K562 (cell line): ENCODE measurements around the gene LEPROT. TPM values are rescaled to one million over a fixed set of nuclear protein-coding genes. Genes with fewer than 3 reads are reported as not detected.
A peak's percentile ranks its signal among the peaks of the same experiment; 100 is the strongest.

Source experiments
- ATAC-seq: fragments of 200-7000 bp; cut with Tn5 transposase; 3 replicates; pipeline ENCODE4 v1.9.1; 2020; ENCODE audit warnings: moderate library complexity
- BruUV-seq: library from RNA; stranded (reverse); fragments of 400-500 nt; replicated peaks from 2 replicates; lab custom pipeline; 2021; lab: Mats Ljungman, UMichigan
- CTCF ChIA-PET: fragments of 300-600 bp; formaldehyde crosslinking; extraction: SDS; loops from one replicate; lab custom pipeline; 2021; ENCODE audit warnings: low intra/inter-chr PET ratio; lab: Yijun Ruan, JAX
- POLR2A ChIA-PET: fragments of 300-600, 350-650 bp; sonication (Branson Sonifier 250); formaldehyde crosslinking; extraction: SDS; loops from one replicate; lab custom pipeline; 2021; ENCODE audit warnings: antibody characterized with exemption, inconsistent platforms; lab: Yijun Ruan, JAX
- DNase-seq, 4 experiments: peaks; one replicate each; pipeline versions ENCODE4 v3.0.0 to v3.0.0-alpha.2; 2011 to 2018; ENCODE audit warnings: low spot score in 3 of 4, mixed read lengths in 3 of 4; ENCODE audit errors: extremely low read depth in 1 of 4
- FAIRE-seq: peaks from 2 replicates; lab custom pipeline; 2011; peaks lifted over from hg19 to GRCh38; lab: Jason Lieb, UNC
- H2AFZ ChIP-seq: 2 replicates; pipeline ENCODE4 v1.6.0; 2011; ENCODE audit warnings: low read depth, low read length, control low read depth, inconsistent platforms
- H3K27ac ChIP-seq: fragments of 200-600 bp; 3 replicates; pipeline ENCODE4 v1.8.0; 2011; ENCODE audit warnings: low read depth, mild to moderate bottlenecking, control low read depth, inconsistent platforms, low read length, moderate library complexity, mixed read lengths; ENCODE audit errors: extremely low read depth
- H3K27me3 ChIP-seq, 2 experiments: fragments of 300-600 bp in 1 of 2; 2 replicates in 1 of 2; 3 replicates in 1 of 2; pipeline versions ENCODE4 v1.6.0 to v1.8.0; 2011; ENCODE audit warnings: inconsistent platforms in 2 of 2, low read length in 2 of 2, mild to moderate bottlenecking in 1 of 2, mixed read lengths in 1 of 2, moderate library complexity in 1 of 2; ENCODE audit not compliant: control insufficient read depth in 2 of 2, insufficient read depth in 2 of 2
- H3K36me3 ChIP-seq: fragments of 300-600 bp; 3 replicates; pipeline ENCODE4 v1.8.0; 2011; ENCODE audit warnings: mild to moderate bottlenecking, low read length, inconsistent platforms; ENCODE audit not compliant: control insufficient read depth, insufficient read depth
- H3K4me1 ChIP-seq, 2 experiments: fragments of 200-600 bp in 1 of 2; replicated peaks in 1 of 2; 2 replicates in 1 of 2; 3 replicates in 1 of 2; pipeline versions ENCODE4 v1.5.1 to v1.8.0; 2011; ENCODE audit warnings: inconsistent platforms in 2 of 2, low read length in 2 of 2, mild to moderate bottlenecking in 1 of 2, mixed read lengths in 1 of 2, moderate library complexity in 1 of 2; ENCODE audit not compliant: control insufficient read depth in 2 of 2, insufficient read depth in 2 of 2
- H3K4me2 ChIP-seq: 2 replicates; pipeline ENCODE4 v1.6.1; 2011; ENCODE audit warnings: low read length, control low read depth, inconsistent platforms, mixed read lengths; ENCODE audit not compliant: insufficient read depth
- H3K4me3 ChIP-seq: fragments of 200-600 bp; sonication (generic), shearing (Covaris generic); 2 replicates; pipeline ENCODE4 v1.5.1; 2016; ENCODE audit warnings: control low read depth, inconsistent platforms
- H3K79me2 ChIP-seq: fragments of 200-600 bp; 3 replicates; pipeline ENCODE4 v1.8.0; 2011; ENCODE audit warnings: low read length, inconsistent platforms; ENCODE audit not compliant: control insufficient read depth, insufficient read depth
- H3K9ac ChIP-seq, 2 experiments: 2 replicates each; pipeline versions ENCODE4 v1.6.0 to v1.6.1; 2011; ENCODE audit warnings: low read depth in 2 of 2, low read length in 2 of 2, control low read depth in 1 of 2, inconsistent platforms in 1 of 2, mild to moderate bottlenecking in 1 of 2, mixed read lengths in 1 of 2; ENCODE audit not compliant: insufficient read depth in 1 of 2
- H3K9me1 ChIP-seq: one replicate; pipeline ENCODE4 v1.6.0; 2011; ENCODE audit warnings: inconsistent platforms, mild to moderate bottlenecking, low read length, moderate library complexity; ENCODE audit not compliant: control insufficient read depth, insufficient read depth
- H3K9me3 ChIP-seq: replicated peaks from 2 replicates; pipeline ENCODE4 v1.5.1; 2011; ENCODE audit warnings: low read depth, low read length, inconsistent platforms; ENCODE audit not compliant: control insufficient read depth, insufficient read depth
- H4K20me1 ChIP-seq: replicated peaks from 2 replicates; pipeline ENCODE4 v1.6.1; 2011; ENCODE audit warnings: low read length, inconsistent platforms, mixed read lengths; ENCODE audit not compliant: control insufficient read depth, insufficient read depth
- CBFA2T3 ChIP-seq: fragments of 450-650 bp; IDR thresholded peaks from 2 replicates; pipeline ENCODE4 v1.6.1; 2017
- CBX3 ChIP-seq, 2 experiments: IDR thresholded peaks; 1 replicate in 1 of 2; 2 replicates in 1 of 2; pipeline ENCODE4 v1.6.1; 2012; ENCODE audit warnings: inconsistent platforms in 2 of 2, low read length in 2 of 2, borderline replicate concordance in 1 of 2, control low read depth in 1 of 2
- CEBPG ChIP-seq, 3 experiments: fragments of 200-800 bp in 1 of 3; sonication (Bioruptor generic) in 1 of 3; sonication (generic) in 1 of 3; formaldehyde crosslinking in 1 of 3; IDR thresholded peaks in 2 of 3; conservative IDR thresholded peaks in 1 of 3; 2 replicates each; pipeline versions ENCODE4 v1.6.1 to v1.8.0; 2016 to 2022; ENCODE audit warnings: missing compliant biosample characterization in 2 of 3, missing genetic modification characterization in 2 of 3, mild to moderate bottlenecking in 1 of 3, missing genetic modification reagents in 1 of 3
- HNRNPK ChIP-seq: fragments of 200-400 bp; formaldehyde crosslinking; IDR thresholded peaks from one replicate; pipeline ENCODE4 v1.6.1; 2018; ENCODE audit warnings: mild to moderate bottlenecking, low read depth, low read length; ENCODE audit not compliant: poor library complexity, severe bottlenecking
- NBN ChIP-seq: fragments of 450-650 bp; IDR thresholded peaks from 2 replicates; pipeline ENCODE4 v1.6.1; 2016; ENCODE audit warnings: low read depth, mild to moderate bottlenecking
- POLR3G ChIP-seq: IDR thresholded peaks from 2 replicates; pipeline ENCODE4 v1.6.1; 2011; ENCODE audit not compliant: insufficient read length, insufficient replicate concordance; ENCODE audit errors: extremely low read depth
- PPARD ChIP-seq: fragments of 250-450 bp; sonication (Bioruptor Pico); IDR thresholded peaks from 2 replicates; pipeline ENCODE4 v1.8.0; 2022; ENCODE audit warnings: inconsistent platforms, mild to moderate bottlenecking, moderate library complexity
- RAD21 ChIP-seq, 2 experiments: fragments of 250-450 bp in 1 of 2; fragments of 450-650 bp in 1 of 2; sonication (Bioruptor Pico) in 1 of 2; formaldehyde crosslinking in 1 of 2; IDR thresholded peaks in 1 of 2; conservative IDR thresholded peaks in 1 of 2; 2 replicates each; pipeline versions ENCODE4 v1.4.0 to v1.8.0; 2020 to 2022; ENCODE audit warnings: mild to moderate bottlenecking in 2 of 2, moderate library complexity in 1 of 2
- RFX5 ChIP-seq: IDR thresholded peaks from 2 replicates; pipeline ENCODE4 v1.6.1; 2011; ENCODE audit warnings: low read depth, mild to moderate bottlenecking, improper control_type of control experiment, low read length
- RHOXF2B ChIP-seq: fragments of 250-450 bp; sonication (Bioruptor Pico); conservative IDR thresholded peaks from 2 replicates; pipeline ENCODE4 v1.5.1; 2021
- SMARCE1 ChIP-seq: fragments of 450-650 bp; IDR thresholded peaks from 2 replicates; pipeline ENCODE4 v1.7.1; 2016; ENCODE audit warnings: mild to moderate bottlenecking
- SP1 ChIP-seq: sonication (generic); formaldehyde crosslinking; IDR thresholded peaks from 2 replicates; pipeline ENCODE4 v1.8.1; 2022; ENCODE audit warnings: mild to moderate bottlenecking, missing genetic modification reagents
- TAF15 ChIP-seq: fragments of 200-400 bp; formaldehyde crosslinking; IDR thresholded peaks from 2 replicates; pipeline ENCODE4 v1.6.1; 2017; ENCODE audit warnings: mild to moderate bottlenecking, low read depth, low read length, moderate library complexity
- ZFPM2 ChIP-seq: fragments of 250-450 bp; sonication (Bioruptor Pico); IDR thresholded peaks from 2 replicates; pipeline ENCODE4 v1.5.1; 2022; ENCODE audit warnings: mild to moderate bottlenecking
- ZNF140 ChIP-seq: fragments of 250-450 bp; sonication (Bioruptor Pico); IDR thresholded peaks from 2 replicates; pipeline ENCODE4 v1.8.0; 2021; ENCODE audit warnings: moderate library complexity, mild to moderate bottlenecking, inconsistent platforms
- ZNF551 ChIP-seq: fragments of 250-450 bp; sonication (Bioruptor Pico); IDR thresholded peaks from 2 replicates; pipeline ENCODE4 v1.5.0; 2021; ENCODE audit warnings: mild to moderate bottlenecking, moderate library complexity
- ZNF589 ChIP-seq: fragments of 200-800 bp; sonication (Bioruptor generic); IDR thresholded peaks from 2 replicates; pipeline ENCODE4 v1.6.1; 2016; ENCODE audit warnings: low read depth, missing genetic modification characterization, missing compliant biosample characterization
- ZNF644 ChIP-seq: fragments of 200-800 bp; sonication (Bioruptor generic); IDR thresholded peaks from 2 replicates; pipeline ENCODE4 v1.6.1; 2016; ENCODE audit warnings: low read depth, missing genetic modification characterization, missing compliant biosample characterization
- ZZZ3 ChIP-seq: fragments of 450-650 bp; IDR thresholded peaks from 2 replicates; pipeline ENCODE4 v1.6.1; 2016; ENCODE audit warnings: antibody characterized with exemption, mild to moderate bottlenecking, moderate library complexity
- WGBS: fragments of 100-300 bp; shearing (Covaris generic); methylation state at CpG from one replicate; pipeline ENCODE4 v1.1.6; 2016; ENCODE audit warnings: low coverage, mixed read lengths; ENCODE audit not compliant: insufficient coverage; ENCODE audit errors: missing lambda C conversion rate; 5-methylcytosine and 5-hydroxymethylcytosine counted together
- in situ Hi-C: fragments of 300-500 bp; cut with MboI; formaldehyde crosslinking; loops from 4 replicates; pipeline ENCODE4 v1.15.0; 2018; ENCODE audit warnings: inconsistent platforms, mixed read lengths
- intact Hi-C: fragments of 100-400 bp; cut with micrococcal nuclease; formaldehyde crosslinking; loops from 2 replicates; pipeline ENCODE4 v1.14.2; 2022
- polyA plus RNA-seq, 8 experiments: library from polyadenylated mRNA; depleted of rRNA in 4 of 8; stranded (reverse) in 5 of 8; unstranded in 3 of 8; fragments of >200 nt; fragmentation: Nextera tagmentation in 2 of 8; fragmentation: Illumina TruSeq in 1 of 8; extraction: Ambion mirVana in 2 of 8; extraction: Trizol in 1 of 8; gene quantifications; 2 replicates each; pipeline versions ENCODE4 v1.2.1 to v1.2.3, GENCODE V29; 2011 to 2014; ENCODE audit warnings: inconsistent platforms in 1 of 8, missing spikeins in 1 of 8
- total RNA-seq, 7 experiments: library from RNA; depleted of rRNA in 6 of 7; stranded (reverse); fragments of >200 nt in 6 of 7; fragmentation: Illumina TruSeq in 2 of 7; extraction: Trizol in 2 of 7; gene quantifications; 2 replicates each; pipeline versions ENCODE4 v1.2.1 to v1.2.3, GENCODE V29; 2011 to 2021; ENCODE audit warnings: low replicate concordance in 1 of 7
- TF ChIP-seq, protein P1 (sequence below), 2 experiments: fragments of 200-800 bp in 1 of 2; sonication (Bioruptor generic) in 1 of 2; sonication (generic) in 1 of 2; formaldehyde crosslinking in 1 of 2; IDR thresholded peaks in 1 of 2; conservative IDR thresholded peaks in 1 of 2; 2 replicates each; pipeline versions ENCODE4 v1.5.0 to v1.6.1; 2016 to 2020; ENCODE audit warnings: missing compliant biosample characterization in 1 of 2, missing genetic modification characterization in 1 of 2, missing genetic modification reagents in 1 of 2

Gene LEPROT
- total and polyA plus RNA-seq, 9 of the 15 experiments (the other 6 are each of a cell fraction or from before 2014, with no cell fraction given): 28.1 to 97.5 (median 45.8) TPM

GRCh38 chr1:65423884-65424572 is 3.6 kb downstream of the LEPROT start:
- DNase-seq (peak; percentile 32 to 65 (median 40)), ATAC-seq (no peak), FAIRE-seq (peak; percentile 6)
- H3K9me3 ChIP-seq: no peaks in the 10 kb centered on the region
- peaks cover 76% of the 10 kb centered on the region for H3K79me2 ChIP-seq
- CTCF ChIA-PET: no interaction called here
- peaks cover 3% of the 10 kb centered on the region; the same call in 1 of the 2 replicates for H4K20me1 ChIP-seq
- H3K4me3 ChIP-seq: peak overlapping the region; percentile 83; the same call in 1 of the 2 replicates
- POLR2A ChIA-PET: interaction anchor here (0.5 to 1.5 kb wide), 3 partner anchors 24 to 294 kb away, joined by 3 to 6 read pairs (median 3); no protein-coding TSS in a partner anchor
- H3K9ac ChIP-seq: peak overlapping the region in 1 of 2 experiments; percentile 95; a peak in 2 of 4 replicates
- H3K27me3 ChIP-seq: no peaks in the 10 kb centered on the region
- 3% methylated on average over 2 of the region's 2 CpGs for WGBS
- H2AFZ ChIP-seq: no peak overlapping the region
- H3K27ac ChIP-seq: peak overlapping the region; percentile 61
- peaks cover 14 to 42% of the 10 kb centered on the region in 2 experiments for H3K4me1 ChIP-seq
- intact Hi-C loops (loop anchor here (2.0 to 5.0 kb wide), 4 partner anchors 53 to 357 kb away; no protein-coding TSS in a partner anchor), in situ Hi-C loops (loop anchor here (10.0 kb wide), 1 partner anchor 359 kb away; no protein-coding TSS in a partner anchor)
- peaks cover 57% of the 10 kb centered on the region for H3K36me3 ChIP-seq
- H3K9me1 ChIP-seq: no peaks in the 10 kb centered on the region
- no TSS peak for BruUV-seq
- peak overlapping the region; percentile 52 for H3K4me2 ChIP-seq
- TF ChIP-seq CEBPG (CRISPR knock-in tag; IDR thresholded peaks at IDR 0.05): no peak
- 0 out of 4 replicates have a peak, but pooled peaks of 1 of the 2 experiments have one; percentile 21 for TF ChIP-seq CEBPG (tag; conservative IDR thresholded peaks at IDR 0.05 in 1 of 2, IDR thresholded peaks at IDR 0.05 in 1 of 2)
- TF ChIP-seq RAD21 (CRISPR knock-in tag; conservative IDR thresholded peaks at IDR 0.05 in 1 of 2, IDR thresholded peaks at IDR 0.05 in 1 of 2): no peak
- TF ChIP-seq SMARCE1: peak; percentile 91
- TF ChIP-seq RFX5: no peak
- TF ChIP-seq ZZZ3: no peak
- no peak for TF ChIP-seq NBN
- no peak for TF ChIP-seq ZNF551 (CRISPR knock-in tag)
- no peak for TF ChIP-seq TAF15
- TF ChIP-seq POLR3G: no peak
- TF ChIP-seq CBFA2T3: peak; percentile 84
- no peak for TF ChIP-seq RHOXF2B (CRISPR knock-in tag)
- no peak for TF ChIP-seq SP1 (CRISPR knock-in tag)
- no peak for TF ChIP-seq PPARD (CRISPR knock-in tag)
- TF ChIP-seq, protein P1, sequence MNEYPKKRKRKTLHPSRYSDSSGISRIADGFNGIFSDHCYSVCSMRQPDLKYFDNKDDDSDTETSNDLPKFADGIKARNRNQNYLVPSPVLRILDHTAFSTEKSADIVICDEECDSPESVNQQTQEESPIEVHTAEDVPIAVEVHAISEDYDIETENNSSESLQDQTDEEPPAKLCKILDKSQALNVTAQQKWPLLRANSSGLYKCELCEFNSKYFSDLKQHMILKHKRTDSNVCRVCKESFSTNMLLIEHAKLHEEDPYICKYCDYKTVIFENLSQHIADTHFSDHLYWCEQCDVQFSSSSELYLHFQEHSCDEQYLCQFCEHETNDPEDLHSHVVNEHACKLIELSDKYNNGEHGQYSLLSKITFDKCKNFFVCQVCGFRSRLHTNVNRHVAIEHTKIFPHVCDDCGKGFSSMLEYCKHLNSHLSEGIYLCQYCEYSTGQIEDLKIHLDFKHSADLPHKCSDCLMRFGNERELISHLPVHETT (CRISPR knock-in tag; conservative IDR thresholded peaks at IDR 0.05 in 1 of 2, IDR thresholded peaks at IDR 0.05 in 1 of 2): 0 out of 4 replicates have a peak, but pooled peaks of 1 of the 2 experiments have one; percentile 7
- TF ChIP-seq ZNF644 (tag): no peak
- no peak for TF ChIP-seq ZNF589 (CRISPR knock-in tag)
- TF ChIP-seq ZFPM2 (CRISPR knock-in tag): no peak
- no peak for TF ChIP-seq ZNF140 (CRISPR knock-in tag)
- TF ChIP-seq HNRNPK: no peak
- peak in 1 of 2 experiments; percentile 54; a peak in 1 of 3 replicates for TF ChIP-seq CBX3 (IDR thresholded peaks at IDR 0.05; ENCODE audit: borderline replicate concordance in 1 of 2, low read length in 2 of 2)
